H9 (cell line): ENCODE results near the gene ACTR10. TPM values are rescaled to one million over a fixed set of nuclear protein-coding genes. Genes with fewer than 3 reads are reported as not detected.

Source experiments
- DNase-seq: peaks from one replicate; pipeline ENCODE4 v3.0.0-alpha.2; 2017
- H2AFZ ChIP-seq: one replicate; pipeline ENCODE4 v1.6.1; 2013; ENCODE audit warnings: mild to moderate bottlenecking, low read length, control low read depth, moderate library complexity
- H2AK5ac ChIP-seq: 2 replicates; pipeline ENCODE4 v1.6.1; 2013; ENCODE audit warnings: low read length, control low read depth, mixed read lengths; ENCODE audit not compliant: insufficient read length
- H2BK120ac ChIP-seq: one replicate; pipeline ENCODE4 v1.6.1; 2013; ENCODE audit warnings: low read depth, mild to moderate bottlenecking, low read length, control low read depth, inconsistent platforms; ENCODE audit not compliant: poor library complexity, severe bottlenecking
- H2BK12ac ChIP-seq: 2 replicates; pipeline ENCODE4 v1.6.1; 2013; ENCODE audit warnings: low read length, control low read depth, mixed read lengths, low read depth; ENCODE audit not compliant: insufficient read length
- H2BK15ac ChIP-seq: 2 replicates; pipeline ENCODE4 v1.6.1; 2013; ENCODE audit warnings: low read depth, low read length, control low read depth
- H2BK20ac ChIP-seq: one replicate; pipeline ENCODE4 v1.6.1; 2013; ENCODE audit warnings: low read depth, mild to moderate bottlenecking, low read length, control low read depth, inconsistent platforms; ENCODE audit not compliant: poor library complexity, severe bottlenecking
- H2BK5ac ChIP-seq: 2 replicates; pipeline ENCODE4 v1.6.1; 2013; ENCODE audit warnings: low read length, control low read depth, mixed read lengths; ENCODE audit not compliant: insufficient read length
- H3K14ac ChIP-seq: 2 replicates; pipeline ENCODE4 v1.6.1; 2013; ENCODE audit warnings: low read length, control low read depth; ENCODE audit not compliant: insufficient read depth
- H3K18ac ChIP-seq: 2 replicates; pipeline ENCODE4 v1.6.1; 2013; ENCODE audit warnings: low read depth, mild to moderate bottlenecking, mixed read lengths, low read length, control low read depth; ENCODE audit not compliant: insufficient read length
- H3K23ac ChIP-seq: 2 replicates; pipeline ENCODE4 v1.6.1; 2013; ENCODE audit warnings: low read length, control low read depth, mixed read lengths, low read depth; ENCODE audit not compliant: insufficient read length
- H3K23me2 ChIP-seq: 2 replicates; pipeline ENCODE4 v1.6.1; 2013; ENCODE audit warnings: low read depth, mild to moderate bottlenecking, mixed read lengths, low read length, control low read depth; ENCODE audit not compliant: insufficient read length, poor library complexity, severe bottlenecking
- H3K27ac ChIP-seq: 2 replicates; pipeline ENCODE4 v1.5.1; 2013; ENCODE audit warnings: low read length, control low read depth, mixed read lengths, low read depth; ENCODE audit not compliant: insufficient read length
- H3K27me3 ChIP-seq: 2 replicates; pipeline ENCODE4 v1.6.1; 2013; ENCODE audit warnings: low read length, control low read depth, inconsistent platforms; ENCODE audit not compliant: insufficient read depth
- H3K4ac ChIP-seq: 2 replicates; pipeline ENCODE4 v1.6.1; 2013; ENCODE audit warnings: low read depth, mild to moderate bottlenecking, control low read depth, inconsistent platforms, low read length, moderate library complexity
- H3K4me1 ChIP-seq: 2 replicates; pipeline ENCODE4 v1.6.1; 2013; ENCODE audit warnings: low read length, control low read depth, inconsistent platforms; ENCODE audit not compliant: insufficient read depth
- H3K4me2 ChIP-seq: 2 replicates; pipeline ENCODE4 v1.6.1; 2013; ENCODE audit warnings: low read length, control low read depth, mixed read lengths; ENCODE audit not compliant: insufficient read length, insufficient read depth
- H3K56ac ChIP-seq: 2 replicates; pipeline ENCODE4 v1.6.1; 2013; ENCODE audit warnings: low read depth, mild to moderate bottlenecking, mixed read lengths, low read length, control low read depth; ENCODE audit not compliant: insufficient read length
- H3K79me1 ChIP-seq: 2 replicates; pipeline ENCODE4 v1.6.1; 2013; ENCODE audit warnings: low read depth, mild to moderate bottlenecking, moderate library complexity, low read length, control low read depth, inconsistent platforms; ENCODE audit not compliant: insufficient read depth, poor library complexity, severe bottlenecking
- H3K79me2 ChIP-seq: 2 replicates; pipeline ENCODE4 v1.6.1; 2013; ENCODE audit warnings: low read length, control low read depth, inconsistent platforms; ENCODE audit not compliant: insufficient read depth
- H3K9ac ChIP-seq: 2 replicates; pipeline ENCODE4 v1.6.1; 2013; ENCODE audit warnings: low read length, control low read depth, mixed read lengths; ENCODE audit not compliant: insufficient read length; ENCODE audit errors: extremely low read depth
- H3K9me3 ChIP-seq: one replicate; pipeline ENCODE4 v1.6.1; 2013; ENCODE audit warnings: low read depth, low read length, inconsistent platforms; ENCODE audit not compliant: control insufficient read depth
- H3T11ph ChIP-seq: one replicate; pipeline ENCODE4 v1.6.1; 2013; ENCODE audit warnings: mild to moderate bottlenecking, low read length, control low read depth, inconsistent platforms
- H4K20me1 ChIP-seq: one replicate; pipeline ENCODE4 v1.6.1; 2013; ENCODE audit not compliant: control insufficient read depth, insufficient read length, insufficient read depth
- H4K5ac ChIP-seq: 2 replicates; pipeline ENCODE4 v1.6.1; 2013; ENCODE audit warnings: low read depth, mild to moderate bottlenecking, mixed read lengths, low read length, control low read depth; ENCODE audit not compliant: insufficient read length
- H4K8ac ChIP-seq: replicated peaks from 2 replicates; pipeline ENCODE4 v1.6.1; 2013; ENCODE audit warnings: low read length, control low read depth, mixed read lengths, low read depth; ENCODE audit not compliant: insufficient read length
- H4K91ac ChIP-seq: 2 replicates; pipeline ENCODE4 v1.6.1; 2013; ENCODE audit warnings: low read depth, mild to moderate bottlenecking, moderate library complexity, mixed read lengths, low read length, control low read depth; ENCODE audit not compliant: insufficient read length
- H3K27ac Mint-ChIP-seq, 3 experiments: 2 replicates in 2 of 3; 3 replicates in 1 of 3; pipeline ENCODE4 v1.8.0; 2020 to 2021; ENCODE audit warnings: mixed read lengths in 3 of 3, mild to moderate bottlenecking in 1 of 3, moderate library complexity in 1 of 3
- H3K27me3 Mint-ChIP-seq: 2 replicates; pipeline ENCODE4 v1.8.0; 2021; ENCODE audit warnings: low read depth, mild to moderate bottlenecking, moderate library complexity, mixed read lengths
- H3K36me3 Mint-ChIP-seq, 3 experiments: 2 replicates in 2 of 3; 3 replicates in 1 of 3; pipeline ENCODE4 v1.8.0; 2020 to 2021; ENCODE audit warnings: low read depth in 3 of 3, mixed read lengths in 3 of 3; ENCODE audit not compliant: insufficient read depth in 1 of 3
- H3K4me1 Mint-ChIP-seq, 2 experiments: 2 replicates each; pipeline ENCODE4 v1.8.0; 2020; ENCODE audit warnings: mixed read lengths in 2 of 2
- H3K4me3 Mint-ChIP-seq, 2 experiments: 2 replicates in 1 of 2; 3 replicates in 1 of 2; pipeline ENCODE4 v1.8.0; 2020 to 2021; ENCODE audit warnings: mild to moderate bottlenecking in 2 of 2, mixed read lengths in 2 of 2, moderate library complexity in 1 of 2
- H3K9me3 Mint-ChIP-seq, 2 experiments: 2 replicates in 1 of 2; 3 replicates in 1 of 2; pipeline ENCODE4 v1.8.0; 2020; ENCODE audit warnings: mild to moderate bottlenecking in 2 of 2, mixed read lengths in 2 of 2, moderate library complexity in 1 of 2
- WGBS: extraction: QIAGEN DNeasy Blood & Tissue Kit; methylation state at CpG from one replicate; pipeline ENCODE4 v1.1.7; 2013; ENCODE audit warnings: missing lambda C conversion rate, low lambda C conversion rate, mixed read lengths; ENCODE audit not compliant: insufficient read length; ENCODE audit errors: extremely low coverage; 5-methylcytosine and 5-hydroxymethylcytosine counted together
- total RNA-seq: library from RNA; stranded (reverse); gene quantifications from 2 replicates; pipeline ENCODE4 v1.2.1, GENCODE V29; 2021
- TF ChIP-seq, protein P1 (sequence below): fragments of 200-600 bp; sonication (generic); conservative IDR thresholded peaks from 3 replicates; pipeline ENCODE4 v1.8.0; 2021; ENCODE audit warnings: antibody characterized with exemption, mild to moderate bottlenecking

ACTR10 gene
- total RNA-seq, 1 experiment from 2014 or later: 41.0 TPM

DNA sequence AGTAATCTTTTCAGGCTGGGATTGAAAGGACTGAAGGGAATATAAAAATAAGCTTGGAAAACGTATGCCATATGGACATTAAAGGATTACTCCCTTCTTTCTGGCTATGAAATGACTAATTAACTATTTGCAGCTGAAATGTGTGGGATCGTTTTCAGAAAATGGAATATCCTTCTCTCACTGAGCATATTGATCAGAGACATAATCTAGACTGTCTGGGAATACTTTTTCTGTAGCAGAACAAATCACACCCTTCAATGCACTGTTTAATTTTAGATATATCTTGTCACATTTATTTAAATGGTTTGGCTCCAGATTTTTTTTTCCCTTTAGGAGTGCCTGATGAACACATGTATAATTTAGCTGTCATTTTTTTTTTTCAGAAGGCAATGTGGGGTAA is 10.8 kb upstream of the ACTR10 start:
- no peaks in the 10 kb centered on the region for H3K4me1 ChIP-seq
- DNase-seq: no peak
- no peak overlapping the region for H3K4me3 Mint-ChIP-seq
- no peak overlapping the region for H2AK5ac ChIP-seq
- no peaks in the 10 kb centered on the region for H4K20me1 ChIP-seq
- no peaks in the 10 kb centered on the region for H3K9me3 Mint-ChIP-seq
- TF ChIP-seq, protein P1, sequence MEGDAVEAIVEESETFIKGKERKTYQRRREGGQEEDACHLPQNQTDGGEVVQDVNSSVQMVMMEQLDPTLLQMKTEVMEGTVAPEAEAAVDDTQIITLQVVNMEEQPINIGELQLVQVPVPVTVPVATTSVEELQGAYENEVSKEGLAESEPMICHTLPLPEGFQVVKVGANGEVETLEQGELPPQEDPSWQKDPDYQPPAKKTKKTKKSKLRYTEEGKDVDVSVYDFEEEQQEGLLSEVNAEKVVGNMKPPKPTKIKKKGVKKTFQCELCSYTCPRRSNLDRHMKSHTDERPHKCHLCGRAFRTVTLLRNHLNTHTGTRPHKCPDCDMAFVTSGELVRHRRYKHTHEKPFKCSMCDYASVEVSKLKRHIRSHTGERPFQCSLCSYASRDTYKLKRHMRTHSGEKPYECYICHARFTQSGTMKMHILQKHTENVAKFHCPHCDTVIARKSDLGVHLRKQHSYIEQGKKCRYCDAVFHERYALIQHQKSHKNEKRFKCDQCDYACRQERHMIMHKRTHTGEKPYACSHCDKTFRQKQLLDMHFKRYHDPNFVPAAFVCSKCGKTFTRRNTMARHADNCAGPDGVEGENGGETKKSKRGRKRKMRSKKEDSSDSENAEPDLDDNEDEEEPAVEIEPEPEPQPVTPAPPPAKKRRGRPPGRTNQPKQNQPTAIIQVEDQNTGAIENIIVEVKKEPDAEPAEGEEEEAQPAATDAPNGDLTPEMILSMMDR: no peak
- no peak overlapping the region for H2BK5ac ChIP-seq
- no peak overlapping the region for H3K18ac ChIP-seq
- no peak overlapping the region for H4K5ac ChIP-seq
- no peak overlapping the region for H4K91ac ChIP-seq
- no peaks in the 10 kb centered on the region for H3K79me2 ChIP-seq
- H3K14ac ChIP-seq: no peak overlapping the region
- WGBS: no CpG with 5 or more reads among the region's 2 CpGs
- H3K27ac ChIP-seq: no peak overlapping the region
- H3K27ac Mint-ChIP-seq: no peak overlapping the region
- no peak overlapping the region for H2BK120ac ChIP-seq
- no peak overlapping the region for H2BK12ac ChIP-seq
- no peaks in the 10 kb centered on the region; the same call in 1 of the 2 replicates for H3K27me3 Mint-ChIP-seq
- no peaks in the 10 kb centered on the region for H3K23me2 ChIP-seq
- H3K79me1 ChIP-seq: no peaks in the 10 kb centered on the region
- H2BK15ac ChIP-seq: no peak overlapping the region
- no peaks in the 10 kb centered on the region for H3K36me3 Mint-ChIP-seq
- H3K4me1 Mint-ChIP-seq: no peaks in the 10 kb centered on the region
- no peak overlapping the region for H3K56ac ChIP-seq
- H3K23ac ChIP-seq: no peak overlapping the region
- H3K27me3 ChIP-seq: no peaks in the 10 kb centered on the region
- no peak overlapping the region for H3K4me2 ChIP-seq
- H4K8ac ChIP-seq: no peak overlapping the region
- H3K9ac ChIP-seq: no peak overlapping the region
- H3T11ph ChIP-seq: no peak overlapping the region
- no peak overlapping the region for H2AFZ ChIP-seq
- H3K9me3 ChIP-seq: no peaks in the 10 kb centered on the region
- no peak overlapping the region for H2BK20ac ChIP-seq
- no peak overlapping the region for H3K4ac ChIP-seq
